ENCODE data around the gene MAD1L1.
"Not testable (repeated sequence)": the region's sequence is repeated elsewhere in the genome, so short reads cannot be mapped to it uniquely, and the experiment has no call there.

Gene MAD1L1

GRCh38 chr7:1930381-1931065 lies 302.2 kb downstream of the MAD1L1 start:
- DNase-seq: no peak

GRCh38 chr7:1929349-1929925 lies 303.3 kb downstream of the MAD1L1 start:
- not testable (repeated sequence) for DNase-seq

GRCh38 chr7:1928645-1929348 lies 303.9 kb downstream of the MAD1L1 start:
- DNase-seq: no peak

GRCh38 chr7:1927937-1928644 lies 304.7 kb downstream of the MAD1L1 start:
- no peak for DNase-seq

GRCh38 chr7:1926908-1927306 lies 305.8 kb downstream of the MAD1L1 start:
- DNase-seq: no peak

GRCh38 chr7:1925973-1926907 lies 306.5 kb downstream of the MAD1L1 start:
- peak; percentile 33 for DNase-seq

GRCh38 chr7:1925349-1925748 lies 307.4 kb downstream of the MAD1L1 start:
- DNase-seq: no peak

- peak; percentile 81 for DNase-seq
Measured at GRCh38 chr7:1924258-1924817, 308.4 kb downstream of the MAD1L1 start.

GRCh38 chr7:1923409-1924257 lies 309.1 kb downstream of the MAD1L1 start:
- DNase-seq: no peak

- DNase-seq: peak; percentile 26
Measured at GRCh38 chr7:1922870-1923236, 309.9 kb downstream of the MAD1L1 start.

GRCh38 chr7:1922071-1922869 lies 310.5 kb downstream of the MAD1L1 start:
- peak; percentile 89 for DNase-seq

- no peak for DNase-seq
Measured at GRCh38 chr7:1920881-1921280, 311.9 kb downstream of the MAD1L1 start.

GRCh38 chr7:1920266-1920681 lies 312.5 kb downstream of the MAD1L1 start:
- DNase-seq: peak; percentile 70

GRCh38 chr7:1919539-1920265 lies 313.0 kb downstream of the MAD1L1 start:
- peak; percentile 51 for DNase-seq

GRCh38 chr7:1918881-1919525 lies 313.7 kb downstream of the MAD1L1 start:
- DNase-seq: no peak

GRCh38 chr7:1918063-1918645 lies 314.6 kb downstream of the MAD1L1 start:
- DNase-seq: no peak

- DNase-seq: no peak
Measured at GRCh38 chr7:1917221-1918062, 315.3 kb downstream of the MAD1L1 start.

GRCh38 chr7:1916601-1916970 lies 316.2 kb downstream of the MAD1L1 start:
- no peak for DNase-seq
